Hematopoietic multipotent progenitor cell treated with erythropoietin and hydrocortisone succinate and interleukin-3 and kit ligand, for 4 days (in vitro differentiated cells): ENCODE results near the gene CPA4.

Experiments used
- DNase-seq: peaks from one replicate; pipeline ENCODE4 v3.0.0-alpha.2; 2015

Gene CPA4

DNA sequence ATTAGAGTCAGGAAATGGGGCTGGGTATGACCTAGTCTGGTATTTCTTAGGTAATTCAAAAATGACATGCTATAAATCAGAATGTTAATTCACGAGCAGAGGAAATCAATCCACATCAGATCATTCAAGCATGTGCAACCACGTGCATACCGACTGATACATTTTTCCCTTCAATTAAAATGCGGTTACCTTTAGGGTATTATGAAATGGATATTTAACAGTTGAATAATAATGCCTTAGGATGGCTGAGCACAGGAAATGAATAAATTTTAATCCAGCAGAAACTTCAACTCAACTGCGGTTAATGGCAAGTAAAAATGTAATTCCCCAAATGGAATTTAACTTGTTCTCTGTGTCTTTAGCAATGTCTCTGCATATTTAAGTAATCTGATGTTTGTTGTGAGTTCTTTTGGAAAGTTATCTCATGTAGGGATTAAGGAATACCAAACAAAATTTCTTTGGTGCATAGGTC is 17.1 kb upstream of the CPA4 start:
- no peak for DNase-seq

DNA sequence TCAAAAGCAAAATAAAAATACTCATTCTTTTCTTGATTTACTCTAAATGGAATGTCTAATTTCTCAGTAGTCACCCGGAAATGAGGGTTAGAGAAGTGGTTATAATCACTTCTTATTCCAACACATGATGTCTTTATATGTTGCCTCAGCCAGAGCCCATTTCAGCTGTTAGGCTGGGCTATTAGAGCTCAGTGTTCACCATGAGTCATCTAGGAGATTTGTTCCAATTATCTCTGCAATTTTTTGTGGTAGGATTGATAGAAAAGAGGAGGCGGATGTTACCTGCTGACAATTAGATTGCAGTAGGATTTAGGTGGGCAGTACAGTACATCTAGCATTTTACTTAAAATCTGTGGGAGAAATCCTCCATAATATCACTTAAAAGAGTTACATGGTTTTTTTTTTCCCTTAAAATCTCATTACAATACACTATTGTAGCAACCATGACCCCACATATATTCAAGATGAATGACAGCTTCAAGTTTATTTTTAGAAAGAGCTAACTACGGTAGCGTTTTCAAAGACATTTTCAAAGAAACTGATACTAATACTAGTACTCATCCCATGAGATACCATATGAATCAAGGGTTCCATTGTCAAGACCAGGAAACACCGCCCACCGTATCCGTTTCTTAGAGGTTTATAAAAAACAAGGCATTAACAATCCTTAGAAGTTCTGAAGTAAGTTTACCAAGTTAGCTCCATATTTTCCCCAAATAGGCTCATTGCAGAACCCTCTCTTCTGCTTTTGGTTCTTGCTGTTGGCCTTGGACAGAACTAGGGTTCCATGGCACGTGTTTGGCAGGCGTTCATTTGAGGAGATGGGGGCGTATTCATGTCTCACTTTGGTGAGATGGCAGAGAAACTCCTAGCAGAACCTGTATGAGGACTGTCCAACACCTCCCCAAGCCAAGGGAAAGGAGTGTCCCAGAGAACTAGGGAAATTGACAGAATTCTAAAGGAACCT is 15.9 kb upstream of the CPA4 start:
- no peak for DNase-seq

DNA sequence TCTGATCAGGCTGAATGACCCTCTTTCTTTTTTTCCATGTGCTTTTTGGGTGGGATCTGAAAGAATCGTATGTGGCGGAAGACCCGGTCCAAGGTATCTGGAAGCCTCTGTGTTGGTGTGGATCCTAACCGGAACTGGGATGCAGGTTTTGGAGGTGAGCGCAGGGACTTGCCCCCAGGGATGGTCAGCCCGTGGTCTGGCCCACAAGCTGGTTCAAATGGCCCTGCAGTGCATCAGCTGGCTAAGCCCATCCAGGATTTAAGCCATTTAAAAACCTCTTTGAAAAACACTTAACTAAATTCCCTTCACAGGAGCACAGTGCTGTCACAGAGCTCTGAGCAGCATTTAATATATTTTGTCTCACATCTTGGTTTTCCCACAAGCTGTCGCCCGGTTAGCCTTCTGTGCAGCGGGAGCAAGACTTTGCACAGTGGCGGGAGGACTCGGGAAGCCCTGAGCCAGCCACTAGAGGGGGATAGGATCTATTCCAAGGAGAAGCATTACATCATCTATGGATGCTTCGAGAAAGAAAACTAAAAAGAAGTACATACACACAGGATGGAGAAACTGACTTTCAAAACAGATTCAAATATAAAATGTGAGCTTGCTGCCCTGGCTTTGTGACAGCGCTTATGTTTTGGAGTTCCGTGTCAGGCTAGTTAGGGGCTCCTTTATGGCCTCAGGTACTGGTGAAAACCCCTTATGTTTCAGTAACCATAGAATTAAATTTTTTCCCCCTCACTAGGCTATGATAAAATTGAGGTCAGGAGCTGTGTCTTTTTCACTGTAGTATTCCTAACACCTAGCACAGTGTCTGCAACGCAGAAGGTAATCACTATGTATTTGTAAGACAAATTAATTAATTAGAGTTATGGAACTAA is 15.0 kb upstream of the CPA4 start:
- peak; percentile 46 for DNase-seq

DNA sequence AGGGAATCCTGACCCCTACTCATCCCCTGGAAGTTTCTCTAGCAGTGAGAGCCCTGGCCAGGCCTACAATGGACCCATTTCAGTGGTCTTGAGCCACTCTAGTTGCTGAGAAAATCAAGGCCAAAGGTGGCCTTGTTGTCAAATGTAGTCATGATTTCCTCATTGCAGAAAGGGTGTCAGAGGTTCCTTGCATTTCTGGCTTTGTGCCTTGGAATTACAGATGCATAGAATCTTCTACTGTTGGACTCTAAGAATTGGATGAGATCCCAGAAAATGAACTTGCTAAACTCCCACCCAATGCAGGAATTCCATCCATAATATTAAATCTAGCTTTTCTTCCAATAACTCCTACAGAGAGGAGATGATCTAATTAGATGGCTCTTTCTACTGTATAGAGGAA is 14.1 kb upstream of the CPA4 start:
- no peak for DNase-seq

- no peak for DNase-seq
Observed at GRCh38 chr7:130279286-130279685, 13.7 kb upstream of the CPA4 start.

DNA sequence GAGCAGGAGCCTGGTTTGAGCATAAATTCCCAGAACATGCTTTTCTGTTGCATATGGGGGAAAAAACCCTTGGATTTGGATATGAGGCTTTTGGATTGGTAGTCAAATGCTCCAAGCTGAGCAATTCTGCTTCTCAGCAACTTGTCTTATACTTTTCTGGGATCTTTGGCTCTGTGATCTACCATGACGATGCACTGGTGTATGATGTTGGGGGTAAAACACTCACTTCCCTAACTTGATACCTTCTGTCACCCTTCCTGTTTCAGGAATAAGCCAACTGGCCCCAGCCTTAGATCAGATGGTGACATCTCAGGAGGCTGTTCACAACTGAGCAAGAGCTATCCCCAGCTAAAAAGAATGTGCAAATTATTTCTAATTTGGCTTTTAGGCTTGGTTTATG is 13.1 kb upstream of the CPA4 start:
- DNase-seq, result no peak

DNA sequence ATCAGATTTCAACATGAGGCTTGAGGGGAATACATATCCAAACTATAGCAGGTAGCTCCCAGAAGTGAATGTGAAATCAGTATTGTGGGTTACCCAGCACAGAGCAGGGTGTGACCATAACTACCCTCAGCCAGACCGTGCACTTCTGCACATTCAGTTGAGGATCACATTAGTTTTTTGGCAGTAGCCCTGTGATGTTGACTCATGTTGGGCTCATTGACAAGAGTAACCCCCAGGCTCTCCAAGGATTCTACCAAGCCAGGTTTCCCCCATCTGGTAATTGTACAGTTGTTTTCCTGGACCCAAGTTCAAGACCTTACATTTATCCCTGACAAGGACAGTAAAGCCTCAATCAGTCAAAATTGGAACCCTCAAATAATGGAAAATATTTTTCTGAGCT is 11.7 kb upstream of the CPA4 start:
- no peak for DNase-seq

- DNase-seq, result no peak
Observed at GRCh38 chr7:130286881-130287280, 6.1 kb upstream of the CPA4 start.

DNA sequence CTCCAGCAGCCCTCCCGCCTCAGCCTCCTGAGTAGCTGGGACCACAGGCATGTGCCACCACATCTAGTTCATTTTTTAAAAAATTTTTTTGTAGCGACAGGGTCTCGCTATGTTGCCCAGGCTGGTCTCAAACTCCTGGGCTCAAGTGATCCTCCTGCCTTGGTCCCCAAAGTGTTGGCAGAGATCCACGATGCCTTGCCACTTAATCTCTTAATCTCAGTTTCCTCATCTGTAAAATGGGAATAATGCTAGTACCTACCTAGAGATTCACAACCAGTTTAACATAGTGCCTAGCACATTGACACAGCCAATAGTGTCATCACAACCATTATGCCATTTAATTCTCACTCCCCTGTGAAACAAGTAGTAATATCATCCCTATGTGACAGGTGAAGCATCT is 4.8 kb upstream of the CPA4 start:
- no peak for DNase-seq

- DNase-seq, result no peak
Observed at GRCh38 chr7:130288829-130289228, 4.1 kb upstream of the CPA4 start.

DNA sequence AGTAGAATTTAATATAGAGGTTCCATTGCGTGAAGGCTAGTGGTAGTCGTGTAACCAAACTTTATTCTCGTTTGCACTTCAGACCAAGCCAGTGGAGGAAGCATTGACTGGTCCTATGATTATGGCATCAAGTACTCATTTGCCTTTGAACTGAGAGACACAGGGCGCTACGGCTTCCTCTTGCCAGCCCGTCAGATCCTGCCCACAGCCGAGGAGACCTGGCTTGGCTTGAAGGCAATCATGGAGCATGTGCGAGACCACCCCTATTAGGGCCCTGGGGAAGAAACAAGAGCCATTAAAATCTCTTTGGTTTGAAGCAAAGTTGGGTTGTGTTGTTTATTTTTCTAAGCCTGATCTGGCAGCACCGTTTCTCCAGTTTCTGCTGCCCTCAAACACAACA is 3.5 kb upstream of the CPA4 start:
- no peak for DNase-seq

DNA sequence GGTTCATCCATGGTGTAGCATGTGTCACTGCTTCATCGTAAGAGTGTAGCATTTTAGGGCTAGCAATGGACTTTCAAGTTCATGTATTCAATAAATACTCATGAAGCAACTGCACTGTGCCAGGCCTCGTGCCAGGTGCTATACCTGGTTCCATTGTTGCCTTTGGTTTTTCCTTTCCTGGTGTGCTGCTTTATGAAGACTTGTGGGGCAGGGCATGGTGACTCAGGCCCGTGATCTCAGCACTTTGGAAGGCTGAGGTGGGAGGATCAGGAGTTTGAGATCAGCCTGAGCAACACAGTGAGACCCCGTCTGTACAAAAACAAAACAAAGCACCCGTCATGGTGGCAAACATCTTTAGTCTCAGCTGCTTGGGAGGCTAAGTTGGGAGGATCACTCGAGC is 2.2 kb upstream of the CPA4 start:
- DNase-seq, result no peak

DNA sequence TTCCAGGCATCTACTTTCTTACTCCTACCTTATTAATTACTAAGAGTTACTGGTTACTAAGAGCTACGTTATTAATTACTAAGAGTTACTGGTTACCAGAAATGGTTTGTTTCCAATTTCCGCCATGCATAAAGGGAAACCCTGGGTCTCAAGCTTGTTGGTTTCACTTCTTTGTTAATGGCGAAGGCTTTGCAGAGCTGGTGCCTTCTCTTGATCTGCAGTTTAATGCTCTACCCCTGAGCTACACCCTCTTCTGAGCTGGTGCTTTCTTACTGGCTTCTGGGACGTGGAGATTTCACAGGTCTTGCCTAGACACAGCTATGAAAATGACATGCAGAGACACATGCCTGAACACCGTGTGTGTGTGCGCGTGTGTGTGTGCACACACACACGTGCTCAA is 560 bp downstream of the CPA4 start:
- no peak for DNase-seq

DNA sequence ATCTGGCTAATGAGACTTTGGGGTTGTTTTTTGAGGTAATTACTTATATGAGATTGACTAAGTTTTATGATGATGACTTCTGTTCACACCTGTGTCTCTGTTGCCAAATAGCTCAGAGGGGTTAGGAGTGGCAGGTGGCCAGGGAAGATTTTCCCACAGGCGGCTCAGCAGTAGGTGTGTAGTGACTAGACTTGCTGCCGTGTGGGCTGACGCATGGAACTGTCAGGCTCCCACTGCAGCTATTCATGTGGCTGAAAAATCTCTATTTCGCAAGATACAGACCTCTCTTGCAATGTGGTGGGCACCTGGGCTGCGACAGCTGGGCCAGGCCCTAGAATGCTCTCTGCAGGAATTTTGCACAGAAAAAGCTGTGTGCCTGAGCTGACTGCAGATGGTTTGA is 1.4 kb downstream of the CPA4 start:
- no peak for DNase-seq

- DNase-seq, result no peak
Observed at GRCh38 chr7:130296221-130296951, 3.4 kb downstream of the CPA4 start.

DNA sequence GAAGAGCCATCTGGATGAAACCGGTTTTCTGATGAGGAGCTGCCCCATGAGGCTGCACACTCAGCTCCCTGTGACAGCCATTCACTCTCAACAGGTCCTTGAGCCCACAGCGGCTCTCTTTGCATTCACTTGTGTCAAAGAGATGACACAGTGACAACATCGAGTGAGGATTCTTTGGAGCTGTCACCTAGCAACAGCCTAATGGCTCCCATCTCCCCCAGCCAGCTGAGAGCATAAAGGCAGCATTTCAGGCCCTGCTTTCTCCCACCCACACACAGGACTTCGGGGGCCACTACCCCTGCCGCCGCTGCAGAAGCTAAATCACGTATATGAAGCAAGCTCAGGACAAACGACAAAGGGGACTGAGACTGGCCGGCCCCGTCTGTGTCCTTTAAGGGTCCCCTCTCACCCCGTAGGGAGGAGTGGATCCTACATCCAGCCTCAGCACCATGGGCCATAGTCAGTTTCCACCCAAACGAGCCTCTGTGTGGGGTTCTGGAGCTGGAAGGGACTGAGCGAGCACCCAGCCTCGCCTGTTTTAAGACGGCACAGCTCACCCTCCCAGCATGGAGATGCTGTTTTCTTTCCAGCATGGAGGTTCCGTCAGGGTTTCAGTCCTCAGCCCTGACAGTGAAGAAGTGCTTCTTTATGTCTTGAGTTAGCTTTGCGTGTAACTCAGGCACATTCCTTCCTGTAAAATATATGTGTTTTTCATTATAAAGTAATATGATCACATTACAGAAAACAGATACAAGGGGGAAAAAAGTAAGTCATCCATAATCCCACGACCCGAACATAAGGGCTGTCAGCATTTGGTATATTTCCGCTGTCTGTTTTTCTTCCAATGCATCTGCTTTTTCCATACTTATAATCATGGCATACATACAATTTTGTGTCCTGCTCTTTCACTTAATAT is 4.9 kb downstream of the CPA4 start:
- DNase-seq, result no peak

DNA sequence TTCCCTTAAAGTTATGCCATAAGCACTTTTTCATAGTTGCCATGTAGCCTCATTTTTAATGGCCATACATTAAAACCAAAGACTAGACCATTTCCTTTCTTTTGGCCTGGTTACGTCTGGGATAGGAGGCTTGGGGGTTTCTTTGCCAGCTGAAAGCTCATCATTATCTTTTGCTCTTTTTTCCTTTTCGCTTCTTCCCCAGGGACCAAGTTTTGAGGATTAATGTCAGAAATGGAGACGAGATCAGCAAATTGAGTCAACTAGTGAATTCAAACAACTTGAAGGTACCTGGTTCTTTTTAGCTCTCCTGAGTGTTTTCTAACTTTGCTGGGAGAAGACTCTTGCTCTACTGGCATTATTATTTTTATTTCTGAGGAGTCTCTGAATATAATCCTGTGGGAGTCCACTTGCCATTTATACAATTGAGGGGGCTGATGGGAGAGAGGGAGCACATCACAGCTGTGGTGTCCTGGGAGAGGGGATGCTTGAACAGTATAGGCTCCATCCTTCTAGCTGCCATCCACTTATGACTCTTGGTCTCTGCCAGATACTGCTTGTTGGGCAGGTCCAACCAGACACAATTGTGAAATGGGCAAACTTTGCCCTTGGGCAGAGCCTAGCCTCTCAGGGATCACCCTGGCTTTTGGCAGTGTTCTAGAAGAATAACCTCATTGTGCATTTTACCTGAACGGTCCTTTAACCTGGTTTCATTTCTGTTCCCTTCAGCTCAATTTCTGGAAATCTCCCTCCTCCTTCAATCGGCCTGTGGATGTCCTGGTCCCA is 5.8 kb downstream of the CPA4 start:
- DNase-seq, result no peak

DNA sequence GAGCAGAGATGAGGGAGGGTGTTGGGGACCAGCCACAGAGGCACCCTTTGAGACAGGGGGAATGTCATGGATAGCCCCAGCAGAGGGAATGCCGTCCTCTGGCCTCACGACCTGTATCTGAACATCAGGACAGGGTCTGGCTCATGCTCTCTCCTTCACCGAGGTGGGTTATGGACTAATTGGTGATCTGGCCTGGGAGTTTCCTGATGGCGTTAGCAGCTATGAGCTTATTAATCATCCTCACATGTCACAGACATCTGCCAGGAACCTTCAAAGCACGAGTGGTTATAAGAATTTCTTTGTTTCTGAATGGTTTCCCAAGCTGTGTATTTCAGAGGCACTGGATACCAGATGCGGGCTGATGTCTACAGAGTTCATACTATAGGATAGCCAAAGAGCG is 6.9 kb downstream of the CPA4 start:
- DNase-seq, result no peak

- DNase-seq, result no peak
Observed at GRCh38 chr7:130301501-130302020, 8.6 kb downstream of the CPA4 start.

- DNase-seq, result no peak
Observed at GRCh38 chr7:130302649-130303048, 9.7 kb downstream of the CPA4 start.

DNA sequence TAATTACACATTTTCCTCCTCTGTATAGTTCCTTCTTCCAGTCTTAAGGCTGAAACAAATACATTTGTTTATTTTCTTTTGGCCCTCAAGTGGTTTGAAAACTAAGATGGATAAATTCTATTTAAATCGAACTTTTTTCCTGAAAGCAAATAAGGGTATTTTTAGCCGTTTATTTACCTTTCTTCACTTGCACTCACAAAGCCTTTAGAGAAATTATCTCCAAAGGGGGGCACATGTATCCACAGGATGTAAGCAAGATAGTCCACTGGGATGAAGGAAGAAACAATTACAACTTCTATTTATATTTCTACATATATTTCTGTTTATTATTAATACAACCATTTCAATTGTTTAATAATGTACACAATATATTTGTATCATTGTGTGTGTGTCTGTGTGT is 10.2 kb downstream of the CPA4 start:
- DNase-seq, result no peak
